HEK293T (cell line): ENCODE measurements around the gene COL1A1.

ENCODE experiments used
- BHLHE40 ChIP-seq: fragments of 450-650 bp; IDR thresholded peaks from 2 replicates; pipeline ENCODE4 v1.6.1; 2016; ENCODE audit warnings: mild to moderate bottlenecking, moderate library complexity, borderline replicate concordance
- LEF1 ChIP-seq: fragments of 450-650 bp; IDR thresholded peaks from 2 replicates; pipeline ENCODE4 v1.6.1; 2017; ENCODE audit warnings: mild to moderate bottlenecking, borderline replicate concordance

- TF ChIP-seq LEF1 (no peak), BHLHE40 (no peak)
Measured at GRCh38 chr17:50135316-50136095, 65.9 kb downstream of the COL1A1 start.
